ENCODE measurements around the gene CD79B. TPM values are rescaled to one million over a fixed set of nuclear protein-coding genes. Genes with fewer than 3 reads are reported as not detected.
"Not testable (repeated sequence)": the region's sequence is repeated elsewhere in the genome, so short reads cannot be mapped to it uniquely, and the experiment has no call there.

CD79B gene
- total RNA-seq, 1 donor from 2014 or later, result not detected

GRCh38 chr17:63919311-63919723 lies 12.8 kb downstream of the CD79B start:
- H4K20me1 ChIP-seq (ENCODE audit: low read depth), result no peaks in the 10 kb centered on the region
- peaks cover 11% of the 10 kb centered on the region for H3K4me1 Mint-ChIP-seq
- H3K27me3 Mint-ChIP-seq (ENCODE audit: insufficient read depth, low read depth), result peaks cover 13% of the 10 kb centered on the region
- no peaks in the 10 kb centered on the region for H3K9me3 ChIP-seq (ENCODE audit: low read depth)
- H3K9ac ChIP-seq, result no peak overlapping the region
- TF ChIP-seq EZH2phosphoT487 (IDR thresholded peaks at IDR 0.05), result no peak
- TF ChIP-seq EZH2 (IDR thresholded peaks at IDR 0.05), result no peak
- peak; percentile 85 for TF ChIP-seq CTCF (IDR thresholded peaks at IDR 0.05)
- H3K4me1 ChIP-seq, result no peaks in the 10 kb centered on the region
- peak; percentile 75 for DNase-seq (ENCODE audit: low spot score)
- H3K27me3 ChIP-seq, result peaks cover 4% of the 10 kb centered on the region
- peak overlapping the region; percentile 89 for H2AFZ ChIP-seq (replicated peaks)
- H3K36me3 Mint-ChIP-seq, result no peaks in the 10 kb centered on the region
- H3K4me2 ChIP-seq, result no peak overlapping the region
- H3K27ac ChIP-seq, result no peak overlapping the region
- no peak overlapping the region for H3K27ac Mint-ChIP-seq
- H3K36me3 ChIP-seq, result no peaks in the 10 kb centered on the region
- H3F3A ChIP-seq (ENCODE audit: low read depth), result peaks cover 6% of the 10 kb centered on the region
- no peak overlapping the region for H3K4me3 ChIP-seq
- H3K9me3 Mint-ChIP-seq, result no peaks in the 10 kb centered on the region
- H3K79me2 ChIP-seq (ENCODE audit: low read depth), result no peaks in the 10 kb centered on the region
- H3K4me3 Mint-ChIP-seq, result no peak overlapping the region

- not testable (repeated sequence) for H3K4me3 ChIP-seq; H3K9ac ChIP-seq; H3K36me3 Mint-ChIP-seq; H4K20me1 ChIP-seq (ENCODE audit: low read depth); H3K9me3 ChIP-seq (ENCODE audit: low read depth); H3K27ac Mint-ChIP-seq; H3K79me2 ChIP-seq (ENCODE audit: low read depth); H3K4me1 ChIP-seq; H3K36me3 ChIP-seq; DNase-seq (ENCODE audit: low spot score); H3F3A ChIP-seq (ENCODE audit: low read depth); H3K9me3 Mint-ChIP-seq; H3K4me3 Mint-ChIP-seq; H3K27ac ChIP-seq; H3K27me3 ChIP-seq
- Histone ChIP-seq H2AFZ (replicated peaks) (peak within 1 kb of the TSS; percentile 89), H3K4me2 (peak within 1 kb of the TSS; percentile 49)
- Mint-ChIP-seq H3K4me1 (peaks cover 11% of the 10 kb centered on the region), H3K27me3 (ENCODE audit: insufficient read depth, low read depth) (peaks cover 13% of the 10 kb centered on the region)
These were observed 13.3 kb downstream of the CD79B start, which contains the start of gene GH1 for GRCh38 chr17:63918789-63919305. GH1 (minus strand) TSS chr17:63918839; CDS start chr17:63918776, 63 bp downstream.

- no peaks in the 10 kb centered on the region for H3K9me3 ChIP-seq (ENCODE audit: low read depth)
- peaks cover 4% of the 10 kb centered on the region for H3K27me3 ChIP-seq
- H3K36me3 ChIP-seq, result no peaks in the 10 kb centered on the region
- no peak overlapping the region for H3K4me3 ChIP-seq
- H3F3A ChIP-seq (ENCODE audit: low read depth), result peaks cover 6% of the 10 kb centered on the region
- no peak overlapping the region for H3K27ac ChIP-seq
- H3K79me2 ChIP-seq (ENCODE audit: low read depth), result no peaks in the 10 kb centered on the region
- Mint-ChIP-seq H3K36me3 (no peaks in the 10 kb centered on the region), H3K4me3 (no peak overlapping the region), H3K9me3 (no peaks in the 10 kb centered on the region), H3K27me3 (ENCODE audit: insufficient read depth, low read depth) (peaks cover 13% of the 10 kb centered on the region), H3K4me1 (peaks cover 11% of the 10 kb centered on the region), H3K27ac (no peak overlapping the region)
- no peaks in the 10 kb centered on the region for H3K4me1 ChIP-seq
- peak; percentile 62 for DNase-seq (ENCODE audit: low spot score)
- peak overlapping the region; percentile 85 for H2AFZ ChIP-seq (replicated peaks)
- TF ChIP-seq EZH2 (IDR thresholded peaks at IDR 0.05) (no peak), EZH2phosphoT487 (IDR thresholded peaks at IDR 0.05) (no peak), CTCF (IDR thresholded peaks at IDR 0.05) (peak; percentile 40)
- peak overlapping the region; percentile 49 for H3K4me2 ChIP-seq
- H3K9ac ChIP-seq, result no peak overlapping the region
- H4K20me1 ChIP-seq (ENCODE audit: low read depth), result no peaks in the 10 kb centered on the region
These were observed 13.8 kb downstream of the CD79B start for GRCh38 chr17:63918305-63918704.

- Histone ChIP-seq H4K20me1 (ENCODE audit: low read depth) (no peaks in the 10 kb centered on the region), H2AFZ (replicated peaks) (peak overlapping the region; percentile 85), H3K36me3 (no peaks in the 10 kb centered on the region), H3K9me3 (ENCODE audit: low read depth) (no peaks in the 10 kb centered on the region), H3K4me1 (no peaks in the 10 kb centered on the region), H3K4me2 (peak overlapping the region; percentile 49), H3K79me2 (ENCODE audit: low read depth) (no peaks in the 10 kb centered on the region), H3F3A (ENCODE audit: low read depth) (peaks cover 6% of the 10 kb centered on the region), H3K9ac (no peak overlapping the region), H3K27me3 (peaks cover 4% of the 10 kb centered on the region), H3K27ac (no peak overlapping the region), H3K4me3 (no peak overlapping the region)
- no peak overlapping the region for H3K4me3 Mint-ChIP-seq
- peaks cover 11% of the 10 kb centered on the region for H3K4me1 Mint-ChIP-seq
- DNase-seq (ENCODE audit: low spot score), result no peak
- no peak overlapping the region for H3K27ac Mint-ChIP-seq
- peaks cover 13% of the 10 kb centered on the region for H3K27me3 Mint-ChIP-seq (ENCODE audit: insufficient read depth, low read depth)
- no peaks in the 10 kb centered on the region for H3K36me3 Mint-ChIP-seq
- H3K9me3 Mint-ChIP-seq, result no peaks in the 10 kb centered on the region
- TF ChIP-seq EZH2 (IDR thresholded peaks at IDR 0.05) (no peak), EZH2phosphoT487 (IDR thresholded peaks at IDR 0.05) (no peak), CTCF (IDR thresholded peaks at IDR 0.05) (no peak)
These were observed 14.5 kb downstream of the CD79B start for GRCh38 chr17:63917646-63918045.

- not testable (repeated sequence) for H3K36me3 Mint-ChIP-seq; H3K27me3 ChIP-seq; H3K27ac ChIP-seq; H3F3A ChIP-seq (ENCODE audit: low read depth); H3K27ac Mint-ChIP-seq; H3K4me3 Mint-ChIP-seq; H3K4me1 Mint-ChIP-seq; H3K79me2 ChIP-seq (ENCODE audit: low read depth); DNase-seq (ENCODE audit: low spot score); H3K4me1 ChIP-seq; H3K4me2 ChIP-seq; H3K9me3 ChIP-seq (ENCODE audit: low read depth); H3K4me3 ChIP-seq; H3K9ac ChIP-seq; H3K36me3 ChIP-seq; H3K9me3 Mint-ChIP-seq; H4K20me1 ChIP-seq (ENCODE audit: low read depth)
- H3K27me3 Mint-ChIP-seq (ENCODE audit: insufficient read depth, low read depth), result peaks cover 12% of the 10 kb centered on the region
- peak overlapping the region; percentile 85 for H2AFZ ChIP-seq (replicated peaks)
These were observed 14.9 kb downstream of the CD79B start for GRCh38 chr17:63917206-63917605.

Measured in neural progenitor cell (in vitro differentiated cells).